Measurements from ENCODE around the gene HUNK.
"Not testable (repeated sequence)": the region's sequence is repeated elsewhere in the genome, so short reads cannot be mapped to it uniquely, and the experiment has no call there.

Gene HUNK
- 0 to 0.40 reads per million in 2 donors for total RNA-seq

DNA sequence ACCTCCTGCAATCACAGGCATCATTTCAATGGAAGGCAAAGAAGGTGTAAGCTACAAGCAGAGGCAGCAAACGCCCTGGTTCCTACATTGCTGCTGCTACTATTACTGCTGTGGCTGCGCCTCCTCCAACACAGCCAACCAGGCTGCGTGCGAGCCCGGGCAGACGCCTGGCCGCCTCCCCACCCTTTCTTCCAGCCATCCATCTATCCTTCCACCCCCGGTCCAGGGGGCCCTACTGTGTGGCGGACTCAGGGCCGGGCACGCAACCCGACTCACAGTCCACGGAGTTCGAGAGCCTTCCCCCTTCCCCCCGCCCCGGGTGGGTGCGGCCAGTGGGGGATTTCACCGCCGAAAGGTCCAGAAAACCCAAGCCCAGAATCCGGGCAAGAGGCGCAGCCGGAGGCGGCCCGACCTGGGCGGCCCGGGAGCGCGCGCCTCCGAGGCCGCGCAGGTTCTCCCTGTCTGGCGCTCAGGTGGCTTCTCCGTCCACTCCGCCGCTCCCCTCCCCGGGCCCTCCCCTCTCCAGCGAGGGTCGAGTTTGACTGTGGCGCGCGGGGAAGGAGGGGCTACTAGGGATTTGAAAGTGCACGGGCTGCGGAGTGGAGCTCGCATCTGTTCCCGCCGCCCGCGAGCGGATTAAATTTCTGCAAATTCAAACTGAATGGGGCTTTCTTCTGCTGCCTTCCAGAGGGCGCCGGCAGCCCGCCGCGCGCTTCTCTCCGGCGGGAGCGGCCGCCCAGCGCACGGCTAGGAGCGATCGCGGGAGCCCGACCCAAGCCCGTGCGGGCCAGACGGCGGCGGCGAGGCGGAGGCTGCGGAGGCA, at the start of gene HUNK:
Gene HUNK (plus strand): TSS at position 569 of the 823 bp plus-strand sequence. CDS start 655 bp downstream, outside the sequence.
- DNase-seq, result peak in 1 of 5 experiments; percentile 22

DNA sequence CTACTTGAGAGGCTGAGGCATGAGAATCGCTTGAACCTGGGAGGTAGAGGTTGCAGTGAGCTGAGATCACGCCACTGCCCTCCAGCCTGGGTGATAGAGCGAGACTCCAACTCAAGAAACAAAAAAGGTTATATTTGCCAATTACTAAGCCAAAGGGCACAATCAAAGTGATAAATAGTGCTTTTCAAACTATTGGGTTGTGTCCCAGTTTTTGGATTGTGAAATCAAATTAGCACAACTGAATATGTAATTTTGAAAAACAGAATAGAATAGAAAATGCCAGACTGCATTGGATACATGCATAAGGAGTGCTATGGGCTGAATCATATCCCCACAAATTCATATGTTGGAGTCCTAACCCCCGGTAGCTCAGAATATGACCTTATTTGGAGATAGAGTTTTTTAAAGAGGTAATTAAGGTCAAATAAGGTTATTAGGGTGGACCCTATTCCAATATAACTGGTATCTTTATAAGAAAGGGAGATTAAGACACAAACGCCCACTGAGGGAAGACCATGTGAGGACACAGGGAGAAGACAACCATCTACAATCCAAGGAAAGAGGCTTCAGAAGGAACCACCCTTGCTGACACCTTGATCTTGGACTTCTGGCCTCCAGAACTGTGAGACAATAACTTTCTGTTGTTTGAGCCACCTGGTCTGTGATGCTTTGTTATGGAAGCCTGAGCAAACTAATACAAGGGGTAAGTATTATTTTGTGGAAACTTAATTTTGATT, 42.9 kb upstream of the HUNK start:
- no peak for DNase-seq

DNA sequence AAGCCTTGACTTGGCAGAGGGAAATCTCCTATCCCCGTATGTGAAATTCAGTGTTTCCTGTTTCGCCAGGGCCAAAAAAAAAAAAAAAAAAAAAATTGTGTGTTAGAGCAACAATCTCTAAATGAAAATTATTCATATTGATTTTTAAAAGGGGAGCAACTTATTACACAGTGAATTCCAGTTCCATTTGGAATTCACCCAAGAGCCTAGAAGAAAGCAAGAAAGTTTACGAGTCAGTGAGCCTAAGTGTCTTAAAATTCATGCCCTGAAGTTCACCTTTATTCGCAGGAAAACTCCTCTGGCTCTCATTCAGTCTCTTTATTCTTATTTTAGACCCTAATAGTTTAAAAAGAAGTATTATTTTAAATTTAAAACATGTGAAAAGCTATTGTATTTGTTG, 42.1 kb upstream of the HUNK start:
- no peak for DNase-seq

DNA sequence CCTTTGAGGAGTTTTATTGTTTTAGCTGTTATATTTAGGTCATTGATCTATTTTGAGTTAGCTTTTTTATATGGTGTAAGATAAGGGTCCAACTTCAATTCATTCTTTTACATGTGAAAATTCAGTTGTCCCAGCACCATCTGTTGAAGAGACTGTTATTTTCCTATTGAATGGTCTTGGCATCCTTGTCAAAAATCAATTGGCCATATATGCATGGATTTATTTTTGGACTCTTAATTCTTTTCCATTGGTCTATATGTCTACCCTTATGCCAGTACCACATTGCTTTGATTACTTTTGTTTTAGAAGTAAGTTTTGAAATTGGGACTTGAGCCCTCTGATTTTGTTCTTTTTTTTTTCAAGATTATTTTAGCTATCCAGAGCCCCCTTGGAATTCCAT, 35.8 kb upstream of the HUNK start:
- no peak for DNase-seq

DNA sequence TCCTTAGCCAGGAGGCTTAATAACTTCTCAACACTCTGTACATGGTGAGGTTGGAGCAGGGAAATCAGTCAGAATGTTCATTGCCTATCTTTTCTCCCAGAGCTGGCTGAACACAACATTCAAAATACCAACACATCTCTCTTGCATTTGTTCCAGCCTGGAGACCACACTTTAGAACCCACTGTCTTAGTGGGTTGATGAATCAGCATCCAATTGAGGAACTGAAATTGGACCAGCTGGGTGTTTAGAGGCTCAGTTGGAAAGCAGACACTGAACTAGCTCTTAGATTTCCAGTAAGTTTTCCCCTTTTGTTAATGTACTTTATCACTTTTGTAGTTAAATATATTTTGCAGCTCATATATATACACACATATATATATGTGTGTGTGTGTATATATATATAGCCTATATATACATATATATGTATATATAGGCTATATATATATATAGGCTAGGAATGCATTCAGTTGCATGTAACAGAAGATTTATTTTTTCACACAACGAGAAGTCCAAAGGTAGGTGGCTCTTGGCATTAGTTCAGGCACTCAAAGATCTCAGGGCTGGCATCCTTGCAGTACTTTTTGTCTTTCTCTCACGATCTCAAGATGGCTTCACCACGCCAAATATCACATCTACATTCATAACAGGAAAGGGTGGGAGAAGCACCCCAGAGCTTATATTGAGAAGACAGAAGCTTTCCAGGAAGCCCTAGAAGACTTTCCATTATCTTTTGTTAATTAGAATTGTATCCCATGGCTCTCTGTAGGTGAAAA, 35.0 kb upstream of the HUNK start:
- DNase-seq, result no peak

DNA sequence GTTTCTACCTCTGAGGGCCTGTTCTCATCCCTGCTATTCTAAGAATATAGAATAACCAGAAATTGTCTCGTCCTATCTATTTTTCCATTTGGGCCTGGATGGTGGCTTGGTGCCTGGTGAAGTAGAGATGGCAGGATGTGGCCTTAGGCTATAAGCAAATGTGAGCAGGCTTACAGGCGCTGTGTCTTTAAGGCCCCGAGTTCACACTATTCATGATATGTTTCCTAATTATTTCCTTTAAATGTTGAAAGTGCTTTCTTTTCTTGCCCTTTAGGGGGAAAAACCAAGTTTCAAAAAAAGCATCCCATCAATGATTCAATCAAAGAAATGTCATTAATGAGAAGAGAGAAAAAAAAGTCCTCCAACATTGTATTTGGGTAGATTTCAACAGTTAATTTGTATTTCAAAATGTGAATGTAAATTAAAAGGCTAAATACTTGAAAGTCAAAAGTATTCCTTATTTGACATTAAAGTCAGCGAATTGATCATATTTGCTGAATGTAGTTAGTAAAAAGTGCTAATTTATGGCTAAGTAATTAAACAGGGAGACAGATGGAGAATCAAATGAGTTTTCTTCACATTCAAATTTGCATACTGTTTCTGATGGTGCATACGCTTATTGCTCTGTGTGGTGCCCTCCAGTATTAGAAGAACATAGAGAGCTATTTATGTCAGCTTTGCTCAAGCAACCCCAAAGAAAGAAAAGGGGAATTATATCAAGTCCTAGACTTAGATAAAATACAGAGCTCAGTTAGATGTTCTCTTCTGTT, 34.0 kb upstream of the HUNK start:
- no peak for DNase-seq

DNA sequence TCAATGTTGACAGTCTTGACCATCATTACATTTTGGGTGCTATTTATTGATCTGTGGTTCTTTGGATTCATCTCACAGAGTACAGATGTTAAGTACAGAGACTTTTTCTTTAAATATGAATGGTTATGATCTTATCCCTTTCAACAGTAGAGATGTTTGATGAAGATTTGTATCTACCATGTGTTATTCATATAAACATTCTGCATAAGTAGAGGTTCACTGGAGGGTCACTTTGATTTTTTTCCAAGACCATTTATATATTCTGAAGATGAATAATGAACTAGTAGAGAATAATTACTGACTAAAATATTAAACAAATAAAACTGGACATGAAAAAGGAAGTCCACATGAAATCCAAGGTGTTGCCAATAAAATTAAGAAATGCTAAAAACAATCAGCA, 28.6 kb upstream of the HUNK start:
- DNase-seq, result no peak

DNA sequence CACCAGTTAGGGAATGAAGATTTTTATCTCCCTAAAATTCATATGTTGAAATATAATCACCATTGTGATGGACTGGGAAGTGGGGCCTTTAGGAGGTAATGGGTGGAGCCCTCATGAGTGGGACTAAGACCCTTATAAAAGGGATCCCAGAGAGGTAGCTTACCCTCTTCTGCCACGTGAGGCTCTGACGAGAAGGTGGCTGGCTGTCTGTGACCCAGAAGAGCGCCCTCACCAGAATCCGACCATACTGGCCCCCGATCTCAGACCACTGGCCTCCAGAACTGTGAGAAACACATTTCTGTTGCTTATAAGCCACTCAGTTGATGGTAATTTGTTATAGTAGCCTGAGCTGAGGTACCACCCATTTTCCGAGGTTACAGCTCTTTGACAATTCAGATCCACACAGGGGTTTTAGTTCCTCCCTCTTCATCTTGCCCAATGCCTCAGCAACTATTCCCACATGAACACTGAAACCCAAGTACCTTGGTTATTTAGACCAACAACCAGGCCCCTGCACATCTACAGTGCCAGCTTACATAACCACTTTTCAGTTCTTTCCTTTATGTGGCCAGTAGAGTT, 27.6 kb upstream of the HUNK start:
- DNase-seq, result no peak

DNA sequence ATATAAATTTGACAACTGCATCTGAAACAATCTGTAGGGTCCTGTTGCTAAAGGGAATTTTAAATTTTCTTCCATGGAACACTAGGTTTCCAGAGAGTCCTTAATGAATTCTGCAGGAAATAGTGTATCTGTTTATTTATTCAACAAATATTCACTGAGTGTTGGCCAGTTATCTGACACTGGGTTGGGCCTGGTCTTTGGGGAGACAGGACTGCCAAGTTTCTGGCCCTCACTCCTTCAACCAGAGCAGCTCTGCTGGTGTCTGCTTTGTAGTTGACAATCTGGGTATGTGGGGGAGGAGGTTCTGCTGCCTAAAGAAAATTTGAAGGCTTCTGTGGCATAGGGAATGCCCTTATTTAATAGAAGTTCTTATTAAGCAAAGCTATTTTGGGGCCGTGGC, 26.1 kb upstream of the HUNK start:
- no peak for DNase-seq

DNA sequence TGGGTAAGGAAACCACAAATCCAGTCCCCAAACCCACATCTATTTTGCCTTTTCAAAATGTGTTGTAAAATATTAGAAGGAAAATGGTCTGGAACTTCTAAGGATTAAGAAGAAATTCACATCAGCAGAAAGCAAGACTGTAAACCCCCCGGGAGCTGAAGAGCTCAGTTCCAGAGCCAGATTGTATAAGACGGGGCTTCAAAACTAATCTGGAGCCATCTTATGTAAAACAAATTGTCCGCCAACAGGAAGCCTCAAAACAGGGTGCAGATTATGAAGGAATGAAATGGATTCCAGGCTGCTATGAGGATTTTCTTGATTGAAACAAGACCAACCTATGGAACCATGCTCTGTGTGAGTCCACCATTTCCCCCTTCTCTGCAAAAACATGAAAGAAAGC, 25.1 kb upstream of the HUNK start:
- no peak for DNase-seq

DNA sequence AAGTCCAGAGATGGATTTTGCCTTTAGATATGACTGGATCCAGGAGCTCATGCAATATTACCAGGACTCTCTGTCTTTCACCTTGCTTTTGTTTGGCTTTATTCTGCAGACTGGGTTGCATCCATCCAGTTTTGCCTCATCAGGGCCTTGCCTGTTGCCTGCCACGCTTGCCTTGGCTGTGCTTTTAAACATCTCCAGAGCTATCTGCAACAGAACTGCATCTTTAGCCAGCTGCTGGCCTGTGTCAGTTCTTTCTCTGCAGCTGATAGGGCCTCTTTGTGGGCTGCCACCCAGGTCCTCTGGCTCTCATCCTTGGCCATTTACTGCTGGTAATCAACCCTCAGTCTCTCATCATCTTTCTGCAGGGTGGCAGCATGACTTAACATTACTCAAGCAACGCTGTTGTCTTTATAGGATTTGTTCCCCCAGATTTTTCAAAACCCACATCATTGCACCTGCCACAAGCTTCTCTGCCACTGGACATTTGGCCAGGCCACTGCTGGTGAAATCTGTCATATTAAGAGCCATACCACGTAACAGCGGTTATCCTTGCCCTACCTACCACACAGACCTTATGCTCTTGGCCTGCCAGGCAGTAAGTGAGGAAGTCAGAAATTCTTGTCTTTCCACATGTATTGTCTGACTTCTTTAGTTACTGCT, 24.4 kb upstream of the HUNK start:
- DNase-seq, result no peak

DNA sequence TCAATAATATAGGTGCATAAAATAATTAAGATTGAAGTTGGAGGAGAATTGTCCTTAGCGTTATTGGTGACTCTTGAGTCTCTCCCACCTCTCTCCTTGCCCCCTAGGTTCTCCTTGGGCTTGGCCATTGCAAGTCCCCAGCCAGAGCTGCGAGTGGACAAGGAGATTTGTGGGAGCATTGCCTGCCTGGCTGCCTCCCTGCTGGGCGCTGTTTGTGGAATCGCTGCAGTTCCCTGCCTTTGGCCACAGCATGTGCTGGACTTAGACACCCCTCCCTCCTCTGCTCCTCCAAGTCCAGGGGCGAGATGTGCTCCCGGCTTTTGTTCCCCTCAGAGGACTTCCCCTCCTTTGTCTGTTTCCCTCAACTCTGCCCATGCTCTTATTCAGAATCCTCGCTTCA, 21.9 kb upstream of the HUNK start:
- no peak for DNase-seq

DNA sequence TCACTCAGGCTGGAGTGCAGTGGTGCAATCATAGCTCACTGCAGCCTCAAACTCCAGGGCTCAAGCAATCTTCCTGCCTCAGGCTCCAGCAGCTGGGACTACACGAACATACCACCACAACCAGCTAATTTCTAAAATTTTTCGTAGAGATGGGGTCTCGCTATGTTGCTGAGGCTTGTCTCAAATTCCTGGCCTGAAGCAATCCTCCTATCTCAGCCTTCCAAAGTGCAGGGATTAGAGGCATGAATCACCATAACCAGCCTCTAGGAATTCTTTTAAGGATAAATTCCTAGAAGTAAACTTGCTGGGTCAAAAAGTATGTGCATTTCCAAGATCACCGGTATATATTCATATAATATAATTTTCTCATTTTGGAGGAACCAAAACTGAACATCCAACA, 17.6 kb upstream of the HUNK start:
- DNase-seq, result no peak

DNA sequence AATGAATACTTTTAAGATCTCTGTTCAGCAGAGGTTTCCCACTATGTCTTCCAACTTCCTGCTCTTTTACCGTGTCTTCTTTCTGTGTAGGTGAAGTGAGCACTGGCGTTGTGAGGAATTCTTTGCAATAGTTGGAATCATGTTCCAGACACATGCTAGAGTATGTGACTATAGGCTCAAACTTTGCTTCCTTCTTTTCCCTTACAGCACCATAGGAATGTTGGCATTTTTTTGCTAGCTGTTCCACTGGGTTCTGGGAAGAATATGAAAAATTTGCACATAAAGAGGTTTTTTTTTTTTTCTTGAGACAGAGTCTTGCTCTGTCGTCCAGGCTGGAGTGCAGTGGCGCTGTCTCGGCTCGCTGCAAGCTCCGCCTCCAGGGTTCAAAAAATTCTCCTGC, 15.7 kb upstream of the HUNK start:
- DNase-seq, result no peak

DNA sequence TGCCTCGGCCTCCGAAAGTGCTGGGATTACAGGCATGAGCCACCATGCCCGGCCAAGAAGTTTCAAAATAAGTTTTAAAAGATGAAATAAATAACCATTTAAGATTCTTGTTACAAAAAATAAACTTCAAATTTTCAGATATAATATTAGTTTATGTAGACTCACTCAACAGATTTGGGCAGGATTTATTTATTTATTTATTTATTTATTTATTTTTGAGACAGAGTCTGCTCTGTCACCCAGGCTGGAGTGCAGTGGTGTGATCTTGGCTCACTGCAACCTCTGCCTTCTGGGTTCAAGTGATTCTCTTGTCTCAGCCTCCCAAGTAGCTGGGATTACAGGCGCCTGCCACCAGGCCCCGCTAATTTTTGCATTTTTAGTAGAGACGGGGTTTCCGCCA, 15.2 kb upstream of the HUNK start:
- not testable (repeated sequence) for DNase-seq

DNA sequence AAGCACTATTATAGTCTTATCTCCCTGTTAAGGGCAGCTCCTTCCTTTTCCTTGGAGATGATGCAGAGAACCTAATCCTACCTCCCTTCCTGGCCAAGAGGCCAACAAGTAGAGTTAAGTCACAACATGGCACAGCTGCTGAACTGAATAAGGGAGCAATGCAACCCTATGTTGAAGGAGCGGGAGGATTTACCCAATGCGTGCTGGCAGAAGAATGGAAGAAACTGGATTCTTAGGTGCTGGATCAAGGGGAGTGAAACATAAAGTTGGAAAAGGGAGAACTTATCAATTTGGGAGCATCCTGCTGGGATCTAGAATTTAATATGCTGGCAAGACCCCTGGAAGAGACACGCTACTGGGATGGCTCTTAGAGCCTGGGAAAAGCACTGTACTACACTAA, 12.0 kb upstream of the HUNK start:
- no peak for DNase-seq

DNA sequence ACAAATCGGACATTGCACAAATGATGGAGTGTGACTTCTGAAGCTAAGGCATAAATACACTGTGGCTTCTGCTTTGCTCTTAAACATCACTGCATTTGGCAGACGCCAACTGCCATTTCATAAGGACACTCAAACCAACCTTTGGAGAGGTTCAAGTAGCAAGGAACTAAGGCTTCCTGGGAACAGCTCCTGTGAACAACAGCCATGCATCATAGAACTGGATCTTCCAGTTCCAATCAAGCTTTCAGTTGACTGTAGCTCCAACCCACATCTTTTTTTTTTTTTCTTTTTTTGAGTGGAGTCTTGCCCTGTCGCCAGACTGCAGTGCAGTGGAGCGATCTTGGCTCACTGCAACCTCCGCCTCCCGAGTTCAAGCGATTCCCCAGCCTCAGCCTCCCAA, 10.7 kb upstream of the HUNK start:
- no peak for DNase-seq

DNA sequence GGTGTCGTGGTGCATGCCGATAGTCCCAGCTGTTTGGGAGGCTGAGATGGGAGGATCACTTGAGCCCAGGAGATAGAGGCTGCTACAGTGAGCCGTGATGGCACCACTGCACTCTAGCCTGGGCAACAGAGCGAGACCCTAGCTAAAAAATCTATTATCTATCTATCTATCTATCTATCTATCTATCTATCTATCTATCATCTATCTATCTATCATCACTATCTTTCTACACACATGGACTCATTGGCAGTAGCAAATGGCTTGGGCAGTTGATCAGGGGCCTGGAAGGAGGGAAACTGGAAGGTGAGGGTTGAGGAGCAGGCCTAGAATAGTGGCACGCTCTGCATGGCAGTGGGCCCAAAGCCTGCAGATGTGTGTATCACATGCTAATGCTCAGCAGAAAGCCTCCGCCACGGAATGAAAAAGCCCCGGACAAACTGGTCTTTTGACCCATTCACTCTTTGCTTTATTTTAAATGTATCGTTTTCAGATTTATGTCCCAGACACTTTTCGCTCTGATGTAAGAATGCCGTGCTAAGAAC, 7.3 kb upstream of the HUNK start:
- DNase-seq, result no peak

DNA sequence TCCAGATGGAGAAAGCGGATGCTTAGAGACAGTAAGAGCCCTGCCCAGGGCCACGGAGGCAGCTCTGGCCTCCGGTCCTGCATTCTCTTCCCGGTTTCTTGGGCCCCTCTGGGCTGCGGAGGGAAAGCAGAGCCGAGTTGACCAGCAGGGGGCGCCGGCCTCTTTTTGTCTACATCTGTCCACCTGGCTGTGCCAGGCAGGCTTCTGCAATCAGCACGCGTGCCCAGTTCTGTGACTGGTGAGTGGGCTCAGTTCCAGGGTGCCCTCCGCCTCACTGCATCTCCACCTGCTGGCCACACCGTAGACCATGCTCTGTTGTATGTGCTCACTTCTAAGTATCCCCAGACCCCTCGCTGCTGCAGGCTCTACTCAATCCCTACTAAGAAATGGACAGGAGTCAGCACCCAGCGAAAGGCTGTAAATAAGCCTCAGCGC, 6.7 kb upstream of the HUNK start:
- DNase-seq, result peak; percentile 11 to 52 (median 44)

DNA sequence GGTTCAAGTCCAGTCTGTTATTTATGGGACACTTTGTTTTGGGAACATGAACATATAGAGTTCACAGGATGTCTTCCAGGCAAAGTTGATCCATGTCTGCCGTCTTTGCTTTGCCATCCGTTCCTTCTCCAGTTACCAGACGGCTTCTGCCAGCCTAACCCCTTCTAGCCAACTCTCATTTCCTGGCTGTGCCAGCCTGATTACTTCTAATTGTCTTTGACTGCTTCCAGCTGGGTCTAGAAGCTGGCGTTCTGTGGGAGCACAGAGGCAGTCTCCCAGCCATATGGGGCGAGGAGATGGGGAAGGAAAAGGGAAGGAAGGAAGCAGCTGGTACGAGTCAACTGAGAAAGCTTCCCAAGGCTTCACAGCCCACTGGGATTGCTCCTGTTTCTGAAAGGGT, 3.1 kb upstream of the HUNK start:
- DNase-seq, result no peak

DNA sequence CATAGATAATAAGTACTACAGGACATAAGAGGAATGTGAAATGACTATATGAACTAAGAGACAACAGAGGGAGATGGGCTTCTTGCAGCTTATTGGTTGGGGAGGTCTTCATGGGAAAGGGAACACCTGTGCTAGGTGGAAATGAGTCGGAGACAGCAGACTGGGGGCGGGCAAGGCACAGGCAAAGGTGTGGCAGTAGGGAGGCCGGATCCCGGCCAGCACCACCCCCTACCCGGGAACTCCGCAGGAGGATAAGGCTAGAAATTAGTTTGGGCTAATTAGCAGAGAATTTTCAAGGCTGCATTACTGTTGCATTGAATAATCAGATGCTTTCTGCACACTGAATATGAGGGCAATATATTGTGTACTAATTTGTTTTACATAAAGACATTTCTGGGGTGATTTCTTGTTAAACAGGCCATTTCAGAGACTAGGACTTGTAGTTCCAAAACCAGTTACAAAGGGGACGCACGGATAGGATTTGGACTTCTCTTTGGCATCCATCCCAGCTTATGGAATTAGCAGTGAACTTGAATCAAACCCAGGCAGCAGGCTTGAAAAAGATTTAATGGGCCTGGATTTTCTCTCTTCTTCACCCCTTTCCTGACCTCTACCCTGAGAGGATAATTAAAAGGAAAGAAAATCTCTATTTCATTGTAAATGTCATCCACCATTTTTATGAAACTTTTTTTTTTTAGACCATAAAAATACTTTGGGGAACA, 2.2 kb upstream of the HUNK start:
- no peak for DNase-seq
